ENCODE measurements around the gene HMGCL.

- TF ChIP-seq, protein P1, sequence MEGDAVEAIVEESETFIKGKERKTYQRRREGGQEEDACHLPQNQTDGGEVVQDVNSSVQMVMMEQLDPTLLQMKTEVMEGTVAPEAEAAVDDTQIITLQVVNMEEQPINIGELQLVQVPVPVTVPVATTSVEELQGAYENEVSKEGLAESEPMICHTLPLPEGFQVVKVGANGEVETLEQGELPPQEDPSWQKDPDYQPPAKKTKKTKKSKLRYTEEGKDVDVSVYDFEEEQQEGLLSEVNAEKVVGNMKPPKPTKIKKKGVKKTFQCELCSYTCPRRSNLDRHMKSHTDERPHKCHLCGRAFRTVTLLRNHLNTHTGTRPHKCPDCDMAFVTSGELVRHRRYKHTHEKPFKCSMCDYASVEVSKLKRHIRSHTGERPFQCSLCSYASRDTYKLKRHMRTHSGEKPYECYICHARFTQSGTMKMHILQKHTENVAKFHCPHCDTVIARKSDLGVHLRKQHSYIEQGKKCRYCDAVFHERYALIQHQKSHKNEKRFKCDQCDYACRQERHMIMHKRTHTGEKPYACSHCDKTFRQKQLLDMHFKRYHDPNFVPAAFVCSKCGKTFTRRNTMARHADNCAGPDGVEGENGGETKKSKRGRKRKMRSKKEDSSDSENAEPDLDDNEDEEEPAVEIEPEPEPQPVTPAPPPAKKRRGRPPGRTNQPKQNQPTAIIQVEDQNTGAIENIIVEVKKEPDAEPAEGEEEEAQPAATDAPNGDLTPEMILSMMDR (IDR thresholded peaks at IDR 0.05) = no peak
- no peak for TF ChIP-seq POLR2A (IDR thresholded peaks at IDR 0.05)
Measured at GRCh38 chr1:23865543-23865930, 40.3 kb upstream of the HMGCL start.
